ENCODE measurements around the gene MAGI2.

GRCh38 chr7:79307376-79307775 is 146.1 kb downstream of the MAGI2 start:
- TF ChIP-seq CSDC2 (CRISPR knock-in tag; IDR thresholded peaks at IDR 0.05): no peak
- no peak for TF ChIP-seq CREB5 (CRISPR knock-in tag; IDR thresholded peaks at IDR 0.05; ENCODE audit: low read depth)
- TF ChIP-seq ISL1 (CRISPR knock-in tag; IDR thresholded peaks at IDR 0.05): no peak
- no peak for TF ChIP-seq RARB (CRISPR knock-in tag; IDR thresholded peaks at IDR 0.05)
- TF ChIP-seq ZNF565 (CRISPR knock-in tag; conservative IDR thresholded peaks at IDR 0.05; ENCODE audit: low read depth): no peak
- no peak for TF ChIP-seq OSR1 (CRISPR knock-in tag; IDR thresholded peaks at IDR 0.05)
- TF ChIP-seq PATZ1 (CRISPR knock-in tag; IDR thresholded peaks at IDR 0.05; ENCODE audit: borderline replicate concordance): no peak

Data from SK-N-SH treated with all-trans-retinoic acid at 6 μM for 48 hours (cell line).